ENCODE measurements around the gene NPM1. TPM values are rescaled to one million over a fixed set of nuclear protein-coding genes. Genes with fewer than 3 reads are reported as not detected.

NPM1 gene
- total RNA-seq, 1 experiment from 2014 or later = 2,693 TPM

- no peaks in the 10 kb centered on the region for H3K9me3 ChIP-seq (ENCODE audit: control insufficient read depth in 1 of 2, insufficient read depth in 1 of 2, low read depth in 1 of 2, low read length in 2 of 2)
- no peak overlapping the region for H3K4me3 ChIP-seq (replicated peaks in 1 of 2; ENCODE audit: low read depth in 1 of 2, low read length in 2 of 2)
- ChIA-PET POLR2A (no interaction called here), CTCF (no interaction called here), RAD21 (ENCODE audit: low non-redundant PET in 1 of 2, low total read pairs in 2 of 2, uncharacterized antibody in 2 of 2, unreplicated experiment in 2 of 2) (no interaction called here)
- no peaks in the 10 kb centered on the region for H3K27me3 ChIP-seq (ENCODE audit: insufficient read depth, low read length)
- no peaks in the 10 kb centered on the region for H3K9me2 ChIP-seq (ENCODE audit: insufficient read depth)
- H3K79me2 ChIP-seq (ENCODE audit: insufficient read depth, low read length) = peaks cover 100% of the 10 kb centered on the region
- no peak overlapping the region for H3K9ac ChIP-seq (ENCODE audit: low read length)
- no TSS peak for BruUV-seq (replicated peaks)
- peaks cover 69 to 92% of the 10 kb centered on the region in 2 experiments for H3K36me3 ChIP-seq (ENCODE audit: control insufficient read depth in 1 of 2, insufficient read depth in 2 of 2, low read length in 2 of 2)
- ATAC-seq (no peak), DNase-seq (ENCODE audit: low read depth, low spot score) (no peak)
- H2AFZ ChIP-seq (ENCODE audit: low read depth, low read length, poor library complexity, severe bottlenecking) = no peak overlapping the region
- H3K4me1 ChIP-seq (ENCODE audit: control insufficient read depth in 1 of 2, insufficient read depth in 2 of 2, low read length in 2 of 2) = peaks cover 5 to 26% of the 10 kb centered on the region in 2 experiments; a peak in 3 of 4 replicates
- no peak overlapping the region for H3K27ac ChIP-seq (ENCODE audit: low read depth, low read length)
- intact Hi-C loops (cut with micrococcal nuclease) = no loop called here
- TF ChIP-seq FOSL1 (IDR thresholded peaks at IDR 0.05; ENCODE audit: low read depth) (no peak), CTCF (IDR thresholded peaks at IDR 0.05 in 2 of 3, conservative IDR thresholded peaks at IDR 0.05 in 1 of 3; ENCODE audit: borderline replicate concordance in 1 of 3, insufficient read depth in 1 of 3, low read depth in 2 of 3, low read length in 2 of 3) (peak in 1 of 3 experiments; percentile 13; a peak in 1 of 6 replicates), SP1 (IDR thresholded peaks at IDR 0.05; ENCODE audit: low read depth) (no peak), YY1 (IDR thresholded peaks at IDR 0.05; ENCODE audit: extremely low read depth, insufficient replicate concordance, low read depth, low read length) (no peak), ZBTB33 (IDR thresholded peaks at IDR 0.05; ENCODE audit: extremely low read depth, insufficient replicate concordance, low read length) (no peak), CEBPB (IDR thresholded peaks at IDR 0.05; ENCODE audit: low read depth) (no peak), EGR1 (IDR thresholded peaks at IDR 0.05; ENCODE audit: low read depth) (no peak), EZH2phosphoT487 (IDR thresholded peaks at IDR 0.05; ENCODE audit: borderline replicate concordance) (no peak)
- peaks cover 91% of the 10 kb centered on the region for H4K20me1 ChIP-seq (ENCODE audit: insufficient read depth)
- no peak overlapping the region for H3K4me2 ChIP-seq (ENCODE audit: low read length)
These were observed 5.0 kb downstream of the NPM1 start for GRCh38 chr5:171392585-171393159.
